HCT116 (cell line): ENCODE measurements around the gene WWOX.

Source experiments
- EGR1 ChIP-seq: IDR thresholded peaks from 2 replicates; pipeline ENCODE4 v1.6.1; 2012; ENCODE audit warnings: low read depth
- ELF1 ChIP-seq: IDR thresholded peaks from 2 replicates; pipeline ENCODE4 v1.6.1; 2012; ENCODE audit warnings: low read depth, borderline replicate concordance
- EZH2phosphoT487 ChIP-seq: fragments of 200-600 bp; IDR thresholded peaks from 2 replicates; pipeline ENCODE4 v1.6.1; 2018; ENCODE audit warnings: antibody characterized with exemption, borderline replicate concordance
- POLR2A ChIP-seq: IDR thresholded peaks from 2 replicates; pipeline ENCODE4 v1.7.0; 2011; ENCODE audit warnings: borderline replicate concordance; ENCODE audit not compliant: insufficient read depth, insufficient read length; ENCODE audit errors: extremely low read depth
- POLR2AphosphoS5 ChIP-seq: IDR thresholded peaks from 2 replicates; pipeline ENCODE4 v1.6.1; 2011; ENCODE audit warnings: mild to moderate bottlenecking, low read depth, low read length, moderate library complexity
- SRF ChIP-seq: IDR thresholded peaks from 2 replicates; pipeline ENCODE4 v1.6.1; 2012; ENCODE audit warnings: low read depth
- YY1 ChIP-seq: IDR thresholded peaks from 2 replicates; pipeline ENCODE4 v1.6.1; 2011; ENCODE audit warnings: low read length, low read depth, moderate library complexity, mild to moderate bottlenecking; ENCODE audit not compliant: insufficient replicate concordance; ENCODE audit errors: extremely low read depth
- TF ChIP-seq, protein P1 (sequence below), 3 experiments: fragments of 200-600 bp in 1 of 3; sonication (generic) in 1 of 3; IDR thresholded peaks in 2 of 3; conservative IDR thresholded peaks in 1 of 3; 2 replicates each; pipeline ENCODE4 v1.5.1; 2012 to 2017; ENCODE audit warnings: low read depth in 2 of 3, low read length in 2 of 3, antibody characterized with exemption in 1 of 3, borderline replicate concordance in 1 of 3, control low read depth in 1 of 3, mild to moderate bottlenecking in 1 of 3, mixed read lengths in 1 of 3, mixed run types in 1 of 3, moderate library complexity in 1 of 3; ENCODE audit not compliant: insufficient read depth in 1 of 3
- TF ChIP-seq, protein P2 (sequence below): IDR thresholded peaks from 2 replicates; pipeline ENCODE4 v1.6.1; 2012; ENCODE audit warnings: low read depth

DNA sequence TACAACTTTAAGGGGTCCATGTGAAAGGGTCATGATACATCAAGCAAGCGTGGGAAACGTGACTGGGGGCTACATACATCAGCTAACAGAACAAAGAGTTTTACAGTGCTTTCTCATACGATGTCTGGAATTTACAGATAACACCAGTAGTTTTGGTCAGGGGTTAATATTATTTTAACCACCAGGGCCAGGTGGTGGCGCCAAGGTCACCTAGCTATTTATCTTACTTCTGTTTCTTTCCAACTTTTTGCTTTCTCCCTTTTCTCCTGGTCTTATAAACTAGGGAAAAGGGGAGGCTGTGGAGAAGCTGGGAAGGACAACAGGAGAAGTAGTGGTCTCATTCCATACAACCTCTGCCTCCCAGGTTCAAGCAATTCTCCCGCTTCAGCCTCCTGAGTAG lies 39.2 kb upstream of the WWOX start:
- TF ChIP-seq SRF (no peak), EZH2phosphoT487 (no peak), ELF1 (no peak), POLR2A (no peak), POLR2AphosphoS5 (no peak), EGR1 (no peak), YY1 (no peak)
- TF ChIP-seq, protein P1, sequence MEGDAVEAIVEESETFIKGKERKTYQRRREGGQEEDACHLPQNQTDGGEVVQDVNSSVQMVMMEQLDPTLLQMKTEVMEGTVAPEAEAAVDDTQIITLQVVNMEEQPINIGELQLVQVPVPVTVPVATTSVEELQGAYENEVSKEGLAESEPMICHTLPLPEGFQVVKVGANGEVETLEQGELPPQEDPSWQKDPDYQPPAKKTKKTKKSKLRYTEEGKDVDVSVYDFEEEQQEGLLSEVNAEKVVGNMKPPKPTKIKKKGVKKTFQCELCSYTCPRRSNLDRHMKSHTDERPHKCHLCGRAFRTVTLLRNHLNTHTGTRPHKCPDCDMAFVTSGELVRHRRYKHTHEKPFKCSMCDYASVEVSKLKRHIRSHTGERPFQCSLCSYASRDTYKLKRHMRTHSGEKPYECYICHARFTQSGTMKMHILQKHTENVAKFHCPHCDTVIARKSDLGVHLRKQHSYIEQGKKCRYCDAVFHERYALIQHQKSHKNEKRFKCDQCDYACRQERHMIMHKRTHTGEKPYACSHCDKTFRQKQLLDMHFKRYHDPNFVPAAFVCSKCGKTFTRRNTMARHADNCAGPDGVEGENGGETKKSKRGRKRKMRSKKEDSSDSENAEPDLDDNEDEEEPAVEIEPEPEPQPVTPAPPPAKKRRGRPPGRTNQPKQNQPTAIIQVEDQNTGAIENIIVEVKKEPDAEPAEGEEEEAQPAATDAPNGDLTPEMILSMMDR (IDR thresholded peaks at IDR 0.05 in 2 of 3, conservative IDR thresholded peaks at IDR 0.05 in 1 of 3; ENCODE audit: borderline replicate concordance in 1 of 3, insufficient read depth in 1 of 3, low read depth in 2 of 3, low read length in 2 of 3), result no peak
- TF ChIP-seq, protein P2, sequence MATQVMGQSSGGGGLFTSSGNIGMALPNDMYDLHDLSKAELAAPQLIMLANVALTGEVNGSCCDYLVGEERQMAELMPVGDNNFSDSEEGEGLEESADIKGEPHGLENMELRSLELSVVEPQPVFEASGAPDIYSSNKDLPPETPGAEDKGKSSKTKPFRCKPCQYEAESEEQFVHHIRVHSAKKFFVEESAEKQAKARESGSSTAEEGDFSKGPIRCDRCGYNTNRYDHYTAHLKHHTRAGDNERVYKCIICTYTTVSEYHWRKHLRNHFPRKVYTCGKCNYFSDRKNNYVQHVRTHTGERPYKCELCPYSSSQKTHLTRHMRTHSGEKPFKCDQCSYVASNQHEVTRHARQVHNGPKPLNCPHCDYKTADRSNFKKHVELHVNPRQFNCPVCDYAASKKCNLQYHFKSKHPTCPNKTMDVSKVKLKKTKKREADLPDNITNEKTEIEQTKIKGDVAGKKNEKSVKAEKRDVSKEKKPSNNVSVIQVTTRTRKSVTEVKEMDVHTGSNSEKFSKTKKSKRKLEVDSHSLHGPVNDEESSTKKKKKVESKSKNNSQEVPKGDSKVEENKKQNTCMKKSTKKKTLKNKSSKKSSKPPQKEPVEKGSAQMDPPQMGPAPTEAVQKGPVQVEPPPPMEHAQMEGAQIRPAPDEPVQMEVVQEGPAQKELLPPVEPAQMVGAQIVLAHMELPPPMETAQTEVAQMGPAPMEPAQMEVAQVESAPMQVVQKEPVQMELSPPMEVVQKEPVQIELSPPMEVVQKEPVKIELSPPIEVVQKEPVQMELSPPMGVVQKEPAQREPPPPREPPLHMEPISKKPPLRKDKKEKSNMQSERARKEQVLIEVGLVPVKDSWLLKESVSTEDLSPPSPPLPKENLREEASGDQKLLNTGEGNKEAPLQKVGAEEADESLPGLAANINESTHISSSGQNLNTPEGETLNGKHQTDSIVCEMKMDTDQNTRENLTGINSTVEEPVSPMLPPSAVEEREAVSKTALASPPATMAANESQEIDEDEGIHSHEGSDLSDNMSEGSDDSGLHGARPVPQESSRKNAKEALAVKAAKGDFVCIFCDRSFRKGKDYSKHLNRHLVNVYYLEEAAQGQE, result no peak
